Measurements from ENCODE around the gene COL5A2.

Gene COL5A2

GRCh38 chr2:189116979-189117378 is 62.6 kb downstream of the COL5A2 start:
- Histone ChIP-seq H4K20me1 (ENCODE audit: insufficient read depth, low read length) (no peaks in the 10 kb centered on the region), H3K27me3 (ENCODE audit: insufficient read depth, low read length, poor library complexity) (peaks cover 4% of the 10 kb centered on the region), H3K27ac (ENCODE audit: low read length) (no peak overlapping the region), H3K4me3 (ENCODE audit: low read depth in 1 of 2, low read length in 2 of 2) (no peak overlapping the region), H3K9me3 (ENCODE audit: insufficient read depth, low read length, severe bottlenecking) (no peaks in the 10 kb centered on the region), H3K4me2 (ENCODE audit: insufficient read depth, low read length) (no peak overlapping the region), H3K9ac (ENCODE audit: low read depth, low read length) (no peak overlapping the region), H2AFZ (ENCODE audit: low read depth, low read length) (no peak overlapping the region), H3K4me1 (ENCODE audit: insufficient read depth, low read length) (no peaks in the 10 kb centered on the region), H3K79me2 (ENCODE audit: insufficient read depth, low read length) (no peaks in the 10 kb centered on the region), H3K36me3 (ENCODE audit: insufficient read depth, low read length) (no peaks in the 10 kb centered on the region)
- DNase-seq (no peak), ATAC-seq (ENCODE audit: insufficient read depth, low read depth) (no peak)
- no peak for TF ChIP-seq CTCF (IDR thresholded peaks at IDR 0.05; ENCODE audit: borderline replicate concordance, extremely low read depth, low read length, poor library complexity, severe bottlenecking)
- no peak for TF ChIP-seq EZH2 (IDR thresholded peaks at IDR 0.05; ENCODE audit: borderline replicate concordance, low read depth, low read length, severe bottlenecking)

- Histone ChIP-seq H2AFZ (ENCODE audit: low read depth, low read length) (no peak overlapping the region; the same call in 1 of the 2 replicates), H3K9me3 (ENCODE audit: insufficient read depth, low read length, severe bottlenecking) (no peaks in the 10 kb centered on the region), H3K79me2 (ENCODE audit: insufficient read depth, low read length) (no peaks in the 10 kb centered on the region), H3K27me3 (ENCODE audit: insufficient read depth, low read length, poor library complexity) (peaks cover 4% of the 10 kb centered on the region), H3K9ac (ENCODE audit: low read depth, low read length) (no peak overlapping the region), H3K4me1 (ENCODE audit: insufficient read depth, low read length) (no peaks in the 10 kb centered on the region), H3K36me3 (ENCODE audit: insufficient read depth, low read length) (no peaks in the 10 kb centered on the region), H3K4me3 (ENCODE audit: low read depth in 1 of 2, low read length in 2 of 2) (no peak overlapping the region), H3K27ac (ENCODE audit: low read length) (no peak overlapping the region), H4K20me1 (ENCODE audit: insufficient read depth, low read length) (no peaks in the 10 kb centered on the region), H3K4me2 (ENCODE audit: insufficient read depth, low read length) (no peak overlapping the region)
- TF ChIP-seq EZH2 (IDR thresholded peaks at IDR 0.05; ENCODE audit: borderline replicate concordance, low read depth, low read length, severe bottlenecking) (no peak), CTCF (IDR thresholded peaks at IDR 0.05; ENCODE audit: borderline replicate concordance, extremely low read depth, low read length, poor library complexity, severe bottlenecking) (no peak)
- DNase-seq, result no peak
- ATAC-seq (ENCODE audit: insufficient read depth, low read depth), result no peak
These were observed 63.5 kb downstream of the COL5A2 start for GRCh38 chr2:189116087-189116486.

GRCh38 chr2:189115126-189115525 is 64.4 kb downstream of the COL5A2 start:
- Histone ChIP-seq H3K9ac (ENCODE audit: low read depth, low read length) (no peak overlapping the region), H3K4me3 (ENCODE audit: low read depth in 1 of 2, low read length in 2 of 2) (no peak overlapping the region), H2AFZ (ENCODE audit: low read depth, low read length) (no peak overlapping the region), H3K36me3 (ENCODE audit: insufficient read depth, low read length) (no peaks in the 10 kb centered on the region), H3K4me2 (ENCODE audit: insufficient read depth, low read length) (no peak overlapping the region), H3K27ac (ENCODE audit: low read length) (no peak overlapping the region), H3K79me2 (ENCODE audit: insufficient read depth, low read length) (no peaks in the 10 kb centered on the region), H3K4me1 (ENCODE audit: insufficient read depth, low read length) (no peaks in the 10 kb centered on the region), H4K20me1 (ENCODE audit: insufficient read depth, low read length) (no peaks in the 10 kb centered on the region), H3K27me3 (ENCODE audit: insufficient read depth, low read length, poor library complexity) (peaks cover 4% of the 10 kb centered on the region), H3K9me3 (ENCODE audit: insufficient read depth, low read length, severe bottlenecking) (no peaks in the 10 kb centered on the region)
- no peak for ATAC-seq (ENCODE audit: insufficient read depth, low read depth)
- DNase-seq, result no peak
- no peak for TF ChIP-seq CTCF (IDR thresholded peaks at IDR 0.05; ENCODE audit: borderline replicate concordance, extremely low read depth, low read length, poor library complexity, severe bottlenecking)
- TF ChIP-seq EZH2 (IDR thresholded peaks at IDR 0.05; ENCODE audit: borderline replicate concordance, low read depth, low read length, severe bottlenecking), result no peak

GRCh38 chr2:189113963-189114362 is 65.6 kb downstream of the COL5A2 start:
- Histone ChIP-seq H3K27ac (ENCODE audit: low read length) (no peak overlapping the region), H3K9me3 (ENCODE audit: insufficient read depth, low read length, severe bottlenecking) (no peaks in the 10 kb centered on the region), H3K9ac (ENCODE audit: low read depth, low read length) (no peak overlapping the region), H2AFZ (ENCODE audit: low read depth, low read length) (no peak overlapping the region), H3K4me1 (ENCODE audit: insufficient read depth, low read length) (no peaks in the 10 kb centered on the region), H3K79me2 (ENCODE audit: insufficient read depth, low read length) (no peaks in the 10 kb centered on the region), H4K20me1 (ENCODE audit: insufficient read depth, low read length) (no peaks in the 10 kb centered on the region), H3K4me3 (ENCODE audit: low read depth in 1 of 2, low read length in 2 of 2) (no peak overlapping the region), H3K4me2 (ENCODE audit: insufficient read depth, low read length) (no peak overlapping the region), H3K36me3 (ENCODE audit: insufficient read depth, low read length) (no peaks in the 10 kb centered on the region), H3K27me3 (ENCODE audit: insufficient read depth, low read length, poor library complexity) (peaks cover 4% of the 10 kb centered on the region)
- ATAC-seq (ENCODE audit: insufficient read depth, low read depth), result no peak
- no peak for DNase-seq
- no peak for TF ChIP-seq EZH2 (IDR thresholded peaks at IDR 0.05; ENCODE audit: borderline replicate concordance, low read depth, low read length, severe bottlenecking)
- TF ChIP-seq CTCF (IDR thresholded peaks at IDR 0.05; ENCODE audit: borderline replicate concordance, extremely low read depth, low read length, poor library complexity, severe bottlenecking), result no peak

Data from DND-41 (cell line).